PFSK-1 (cell line): ENCODE data around the gene CFAP65.

Source experiments
- FOXP2 ChIP-seq: optimal IDR thresholded peaks from 2 replicates; pipeline ENCODE3; 2011; ENCODE audit warnings: borderline replicate concordance, control low read depth, inconsistent platforms; ENCODE audit not compliant: insufficient read depth; ENCODE audit errors: extremely low read length, extremely low read depth
- POLR2AphosphoS5 ChIP-seq: IDR thresholded peaks from 2 replicates; pipeline ENCODE4 v1.6.1; 2012; ENCODE audit warnings: low read depth, mild to moderate bottlenecking, control low read depth, low read length, moderate library complexity
- SIN3A ChIP-seq: IDR thresholded peaks from 2 replicates; pipeline ENCODE4 v1.6.1; 2012; ENCODE audit warnings: mild to moderate bottlenecking, low read length, moderate library complexity, borderline replicate concordance; ENCODE audit not compliant: insufficient read depth
- TAF1 ChIP-seq: IDR thresholded peaks from 2 replicates; pipeline ENCODE4 v1.6.1; 2012; ENCODE audit warnings: low read length, control low read depth, borderline replicate concordance; ENCODE audit not compliant: insufficient read depth
- TF ChIP-seq, protein P1 (sequence below), 2 experiments: IDR thresholded peaks; 2 replicates each; pipeline versions ENCODE4 v1.6.1 to v1.8.0; 2011 to 2012; ENCODE audit warnings: low read depth in 2 of 2, low read length in 2 of 2, control low read depth in 1 of 2, inconsistent platforms in 1 of 2, mild to moderate bottlenecking in 1 of 2, moderate library complexity in 1 of 2; ENCODE audit not compliant: insufficient read depth in 1 of 2

DNA sequence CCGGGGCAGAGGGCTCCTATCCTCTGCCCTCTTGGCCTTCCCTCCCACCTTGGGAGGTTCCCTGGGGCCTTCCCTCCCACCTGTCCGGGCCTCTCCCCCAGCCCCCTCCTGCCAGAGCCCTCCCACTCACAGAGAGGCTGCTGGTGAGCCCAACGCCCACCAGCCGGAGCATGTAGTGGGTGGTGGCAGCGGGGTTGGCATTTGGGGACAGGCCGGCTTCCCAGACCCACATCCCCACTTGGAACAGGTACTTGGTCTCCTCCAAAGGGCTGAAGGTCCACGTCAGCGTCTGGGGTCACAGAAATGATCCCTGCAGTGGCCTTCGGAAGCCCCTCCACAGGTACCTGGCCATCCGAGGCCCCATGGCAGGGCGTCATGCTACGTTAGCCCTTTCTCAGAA, 19.3 kb downstream of the CFAP65 start:
- TF ChIP-seq TAF1 (no peak), POLR2AphosphoS5 (no peak), SIN3A (no peak), FOXP2 (no peak)
- TF ChIP-seq, protein P1, sequence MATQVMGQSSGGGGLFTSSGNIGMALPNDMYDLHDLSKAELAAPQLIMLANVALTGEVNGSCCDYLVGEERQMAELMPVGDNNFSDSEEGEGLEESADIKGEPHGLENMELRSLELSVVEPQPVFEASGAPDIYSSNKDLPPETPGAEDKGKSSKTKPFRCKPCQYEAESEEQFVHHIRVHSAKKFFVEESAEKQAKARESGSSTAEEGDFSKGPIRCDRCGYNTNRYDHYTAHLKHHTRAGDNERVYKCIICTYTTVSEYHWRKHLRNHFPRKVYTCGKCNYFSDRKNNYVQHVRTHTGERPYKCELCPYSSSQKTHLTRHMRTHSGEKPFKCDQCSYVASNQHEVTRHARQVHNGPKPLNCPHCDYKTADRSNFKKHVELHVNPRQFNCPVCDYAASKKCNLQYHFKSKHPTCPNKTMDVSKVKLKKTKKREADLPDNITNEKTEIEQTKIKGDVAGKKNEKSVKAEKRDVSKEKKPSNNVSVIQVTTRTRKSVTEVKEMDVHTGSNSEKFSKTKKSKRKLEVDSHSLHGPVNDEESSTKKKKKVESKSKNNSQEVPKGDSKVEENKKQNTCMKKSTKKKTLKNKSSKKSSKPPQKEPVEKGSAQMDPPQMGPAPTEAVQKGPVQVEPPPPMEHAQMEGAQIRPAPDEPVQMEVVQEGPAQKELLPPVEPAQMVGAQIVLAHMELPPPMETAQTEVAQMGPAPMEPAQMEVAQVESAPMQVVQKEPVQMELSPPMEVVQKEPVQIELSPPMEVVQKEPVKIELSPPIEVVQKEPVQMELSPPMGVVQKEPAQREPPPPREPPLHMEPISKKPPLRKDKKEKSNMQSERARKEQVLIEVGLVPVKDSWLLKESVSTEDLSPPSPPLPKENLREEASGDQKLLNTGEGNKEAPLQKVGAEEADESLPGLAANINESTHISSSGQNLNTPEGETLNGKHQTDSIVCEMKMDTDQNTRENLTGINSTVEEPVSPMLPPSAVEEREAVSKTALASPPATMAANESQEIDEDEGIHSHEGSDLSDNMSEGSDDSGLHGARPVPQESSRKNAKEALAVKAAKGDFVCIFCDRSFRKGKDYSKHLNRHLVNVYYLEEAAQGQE (IDR thresholded peaks at IDR 0.05; ENCODE audit: insufficient read depth in 1 of 2, low read depth in 2 of 2, low read length in 2 of 2): no peak
